Ovary (tissue), 9 donors: Measurements from ENCODE around the gene SIPA1L3. TPM values are rescaled to one million over a fixed set of nuclear protein-coding genes. Genes with fewer than 3 reads are reported as not detected.

Experiments
- DNase-seq, 5 donors: peaks; one replicate each; pipeline ENCODE4 v3.0.0-alpha.2; 2019 to 2020
- H3K27ac ChIP-seq, 2 donors: fragments of 200-600 bp; one replicate each; pipeline versions ENCODE4 v1.5.1 to v1.8.0; 2019 to 2022
- H3K27me3 ChIP-seq: fragments of 200-600 bp; one replicate; pipeline ENCODE4 v1.8.0; 2022
- H3K36me3 ChIP-seq: fragments of 200-600 bp; sonication (generic); one replicate; pipeline ENCODE4 v1.5.1; 2019
- H3K4me1 ChIP-seq: one replicate; pipeline ENCODE4 v1.8.1; 2013; ENCODE audit warnings: mild to moderate bottlenecking, moderate library complexity; ENCODE audit not compliant: insufficient read depth
- H3K4me3 ChIP-seq: fragments of 200-600 bp; sonication (generic); one replicate; pipeline ENCODE4 v1.5.1; 2017
- H3K9me3 ChIP-seq, 2 donors: fragments of 200-600 bp in 1 of 2; sonication (generic) in 1 of 2; one replicate each; pipeline versions ENCODE4 v1.5.1 to v1.8.1; 2013 to 2019; ENCODE audit warnings: mild to moderate bottlenecking in 1 of 2, moderate library complexity in 1 of 2
- EP300 ChIP-seq: sonication (generic); formaldehyde crosslinking; IDR thresholded peaks from one replicate; pipeline ENCODE4 v1.6.1; 2017; ENCODE audit warnings: antibody characterized with exemption
- POLR2A ChIP-seq: fragments of 450-650 bp; IDR thresholded peaks from one replicate; pipeline ENCODE4 v1.6.1; 2017; ENCODE audit warnings: antibody characterized with exemption, mild to moderate bottlenecking, moderate library complexity
- WGBS, 3 donors: extraction: QIAGEN DNeasy Blood & Tissue Kit in 1 of 3; methylation state at CpG; one replicate each; pipeline versions ENCODE4 v1.1.5 to v1.1.7; 2013 to 2017; 5-methylcytosine and 5-hydroxymethylcytosine counted together
- intact Hi-C, 4 donors: fragments of 100-400 bp; cut with DNase I; formaldehyde crosslinking; loops; one replicate each; pipeline versions ENCODE4 v1.11.0 to v1.15.1; 2022 to 2023
- polyA plus RNA-seq, 2 donors: library from polyadenylated mRNA; stranded (reverse); fragments of 200-250 nt in 1 of 2; fragments of 350-450 nt in 1 of 2; fragmentation: Illumina TruSeq in 1 of 2; extraction: RNeasy Lipid Tissue Mini Kit (QIAGEN cat#74804) in 1 of 2; gene quantifications; one replicate each; pipeline ENCODE4 v1.2.3, GENCODE V29; 2013 to 2014
- total RNA-seq, 7 donors: library from RNA; depleted of rRNA in 2 of 7; stranded (reverse); fragments of >200 nt in 2 of 7; fragmentation: NEBNext Ultra II Directional in 3 of 7; extraction: Animal tissue kit (Norgen Biotek cat#: 25700) in 3 of 7; gene quantifications; one replicate each; pipeline versions ENCODE4 v1.1.0 to v1.2.4, GENCODE V29; 2016 to 2023
- TF ChIP-seq, protein P1 (sequence below), 3 donors: fragments of 450-650 bp in 2 of 3; fragments of 200-600 bp in 1 of 3; IDR thresholded peaks; one replicate each; pipeline versions ENCODE4 v1.5.1 to v1.8.0; 2016 to 2022; ENCODE audit warnings: antibody characterized with exemption in 3 of 3, mild to moderate bottlenecking in 1 of 3
- donor health status: DM: no; HTN: no; CAD: no; lungs with moderate emphysema.
- donor health status: DM: no; HTN: no; CAD: no.
- donor health status: Bipolar disorder and iron deficiency.
- donor health status: DM: yes; HTN: yes; CAD: no.
- donor health status: DM: no; HTN: no; CAD: no.
- donor health status: DM: yes; HTN: yes; CAD: no.

The SIPA1L3 gene
- total and polyA plus RNA-seq, 9 donors = 4.5 to 27.9 (median 18.2) TPM

GRCh38 chr19:38012290-38012689 lies 105.3 kb downstream of the SIPA1L3 start:
- Histone ChIP-seq H3K27ac (no peak overlapping the region), H3K27me3 (no peaks in the 10 kb centered on the region), H3K9me3 (no peaks in the 10 kb centered on the region), H3K36me3 (no peaks in the 10 kb centered on the region), H3K4me3 (no peak overlapping the region), H3K4me1 (no peaks in the 10 kb centered on the region)
- intact Hi-C loops = no loop called here
- WGBS, 3 donors = 81 to 84% (median 83%) methylated on average over 5 of the region's 5 CpGs
- TF ChIP-seq EP300 (no peak), POLR2A (no peak)
- TF ChIP-seq, protein P1, sequence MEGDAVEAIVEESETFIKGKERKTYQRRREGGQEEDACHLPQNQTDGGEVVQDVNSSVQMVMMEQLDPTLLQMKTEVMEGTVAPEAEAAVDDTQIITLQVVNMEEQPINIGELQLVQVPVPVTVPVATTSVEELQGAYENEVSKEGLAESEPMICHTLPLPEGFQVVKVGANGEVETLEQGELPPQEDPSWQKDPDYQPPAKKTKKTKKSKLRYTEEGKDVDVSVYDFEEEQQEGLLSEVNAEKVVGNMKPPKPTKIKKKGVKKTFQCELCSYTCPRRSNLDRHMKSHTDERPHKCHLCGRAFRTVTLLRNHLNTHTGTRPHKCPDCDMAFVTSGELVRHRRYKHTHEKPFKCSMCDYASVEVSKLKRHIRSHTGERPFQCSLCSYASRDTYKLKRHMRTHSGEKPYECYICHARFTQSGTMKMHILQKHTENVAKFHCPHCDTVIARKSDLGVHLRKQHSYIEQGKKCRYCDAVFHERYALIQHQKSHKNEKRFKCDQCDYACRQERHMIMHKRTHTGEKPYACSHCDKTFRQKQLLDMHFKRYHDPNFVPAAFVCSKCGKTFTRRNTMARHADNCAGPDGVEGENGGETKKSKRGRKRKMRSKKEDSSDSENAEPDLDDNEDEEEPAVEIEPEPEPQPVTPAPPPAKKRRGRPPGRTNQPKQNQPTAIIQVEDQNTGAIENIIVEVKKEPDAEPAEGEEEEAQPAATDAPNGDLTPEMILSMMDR (IDR thresholded peaks at IDR 0.05) = no peak
- DNase-seq = no peak

DNA sequence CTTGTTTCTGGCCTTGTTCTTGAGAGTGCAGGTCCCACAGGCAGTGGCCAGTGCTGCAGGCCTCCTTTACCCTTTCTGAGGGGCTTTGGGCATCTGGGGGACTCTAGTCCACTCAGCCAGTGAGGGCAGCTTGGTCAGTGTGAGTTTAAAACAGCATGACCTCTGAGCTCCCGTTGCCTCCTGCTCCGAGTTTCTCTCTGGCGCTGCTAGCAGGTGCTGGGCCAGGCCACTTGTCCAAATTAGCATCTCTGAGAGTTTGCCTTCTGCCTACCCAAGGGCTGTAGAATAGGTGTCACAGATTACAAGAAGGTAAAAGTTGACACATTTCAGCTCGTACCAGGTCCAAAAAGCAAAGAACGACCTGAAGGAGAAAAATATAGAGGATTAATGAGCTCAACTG lies 105.9 kb downstream of the SIPA1L3 start:
- TF ChIP-seq POLR2A = no peak
- TF ChIP-seq EP300 = no peak
- TF ChIP-seq, protein P1 (IDR thresholded peaks at IDR 0.05) = no peak
- H3K27ac ChIP-seq = no peak overlapping the region
- H3K4me3 ChIP-seq = no peak overlapping the region
- no peaks in the 10 kb centered on the region for H3K4me1 ChIP-seq
- DNase-seq = no peak
- WGBS, 3 donors = 71 to 81% (median 75%) methylated on average over 5 of the region's 5 CpGs
- H3K27me3 ChIP-seq = no peaks in the 10 kb centered on the region
- no peaks in the 10 kb centered on the region for H3K36me3 ChIP-seq
- no peaks in the 10 kb centered on the region for H3K9me3 ChIP-seq
- intact Hi-C loops = no loop called here

DNA sequence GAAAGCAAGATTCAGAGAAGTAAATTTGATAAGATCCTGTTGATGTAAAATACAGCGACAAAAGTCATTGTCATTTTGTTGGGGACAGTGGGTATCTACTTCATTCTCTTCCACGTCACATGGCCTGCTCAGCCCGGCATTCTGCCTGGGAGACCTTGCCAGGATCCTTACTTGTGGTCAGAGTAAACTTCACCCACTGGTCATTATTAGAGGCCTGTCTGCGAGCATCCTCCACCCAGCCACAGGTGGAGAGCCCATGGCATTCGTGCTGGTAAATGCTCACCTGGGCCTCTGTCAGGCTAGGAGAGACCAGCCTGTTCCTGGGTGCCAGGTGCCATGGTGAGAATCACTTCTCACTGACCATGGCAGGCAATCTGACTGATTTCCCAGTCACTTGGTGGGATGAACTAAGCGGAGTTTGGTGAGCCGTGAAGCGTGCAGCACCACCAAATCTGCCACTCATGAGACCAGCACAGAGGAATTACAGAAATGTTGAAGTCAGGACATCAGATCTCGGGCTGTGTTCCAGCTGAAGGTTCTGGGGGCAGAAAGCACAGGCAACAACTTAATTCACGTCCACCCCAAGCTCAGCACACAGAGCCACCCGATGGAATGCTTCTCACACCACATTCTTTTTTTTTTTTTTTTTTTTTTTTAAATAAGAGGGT lies 107.0 kb downstream of the SIPA1L3 start:
- no peaks in the 10 kb centered on the region for H3K27me3 ChIP-seq
- no peaks in the 10 kb centered on the region for H3K4me1 ChIP-seq
- no peaks in the 10 kb centered on the region for H3K9me3 ChIP-seq
- no peak for TF ChIP-seq EP300
- no peak for TF ChIP-seq POLR2A
- TF ChIP-seq, protein P1 (IDR thresholded peaks at IDR 0.05) = no peak
- WGBS, 3 donors = 90 to 91% (median 90%) methylated on average over 11 of the region's 11 CpGs
- no peaks in the 10 kb centered on the region for H3K36me3 ChIP-seq
- intact Hi-C loops = no loop called here
- no peak overlapping the region for H3K27ac ChIP-seq
- no peak overlapping the region for H3K4me3 ChIP-seq
- DNase-seq = no peak

GRCh38 chr19:38015216-38015615 lies 108.2 kb downstream of the SIPA1L3 start:
- Histone ChIP-seq H3K9me3 (no peaks in the 10 kb centered on the region), H3K27ac (no peak overlapping the region), H3K27me3 (no peaks in the 10 kb centered on the region), H3K36me3 (no peaks in the 10 kb centered on the region), H3K4me3 (no peak overlapping the region), H3K4me1 (no peaks in the 10 kb centered on the region)
- WGBS, 3 donors = 95% methylated on average over 6 of the region's 6 CpGs
- TF ChIP-seq POLR2A (no peak), EP300 (no peak)
- TF ChIP-seq, protein P1 (IDR thresholded peaks at IDR 0.05) = no peak
- intact Hi-C loops = no loop called here
- no peak for DNase-seq
